HG03520 (cell line): ENCODE measurements around the gene AUTS2.

Experiments used
- ATAC-seq: cut with Tn5 transposase; IDR thresholded peaks from one replicate; pipeline ENCODE4 v1.9.1; 2021; ENCODE audit warnings: mild to moderate bottlenecking, moderate library complexity; ENCODE audit not compliant: unreplicated experiment

AUTS2 gene

GRCh38 chr7:69684369-69685292 lies 86.4 kb downstream of the AUTS2 start:
- ATAC-seq = no peak

DNA sequence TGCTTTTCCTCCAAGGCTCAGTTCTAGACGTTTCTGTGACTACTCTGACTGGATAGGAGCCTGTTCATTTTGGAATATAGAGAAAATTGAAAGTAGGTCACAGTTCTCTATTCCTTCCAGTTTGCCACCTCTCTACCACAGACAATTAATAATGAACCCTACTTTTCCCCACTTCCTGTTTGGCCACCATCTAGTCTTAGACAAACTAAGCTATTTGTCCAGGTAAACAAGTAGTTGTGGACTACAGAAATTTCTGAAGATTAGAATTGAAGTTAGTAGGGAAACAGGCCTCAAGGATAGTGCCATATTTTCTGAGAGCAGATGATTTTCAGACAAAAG lies 87.0 kb downstream of the AUTS2 start:
- ATAC-seq = no peak

- ATAC-seq = no peak
These were observed 88.1 kb downstream of the AUTS2 start for GRCh38 chr7:69686366-69686765.

DNA sequence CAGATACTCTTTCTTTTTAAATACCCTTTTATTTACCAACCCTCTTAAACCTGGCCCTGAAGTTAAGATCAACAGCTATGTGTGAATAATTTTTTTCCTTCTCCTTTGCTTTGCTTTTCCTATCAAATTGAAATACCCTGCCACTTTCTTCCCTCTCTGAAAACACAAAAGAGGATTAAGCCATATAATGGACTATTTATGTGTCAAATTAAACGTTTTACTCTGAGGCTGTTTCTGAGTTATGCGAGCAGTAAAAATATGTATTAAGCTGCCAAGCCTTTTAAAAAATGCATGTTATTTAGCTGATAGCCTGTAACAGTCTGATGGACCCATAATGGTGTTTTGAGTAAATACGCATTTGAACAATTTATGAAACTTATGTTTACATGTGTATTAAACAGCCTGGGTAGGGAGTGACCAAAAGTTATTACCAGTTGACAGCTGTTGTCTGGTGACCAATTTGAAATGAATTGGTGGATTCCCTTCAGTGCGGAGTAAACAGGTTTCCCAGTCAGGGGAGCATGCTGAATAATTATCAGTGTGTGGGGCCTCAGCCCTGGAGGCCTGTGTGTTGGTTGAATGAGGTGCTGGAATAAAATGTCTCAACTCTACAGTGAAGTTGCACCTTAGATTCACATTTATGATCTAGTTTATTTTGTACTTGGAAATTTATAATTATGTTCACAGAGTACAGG lies 89.6 kb downstream of the AUTS2 start:
- ATAC-seq = no peak

GRCh38 chr7:69690329-69690728 lies 92.1 kb downstream of the AUTS2 start:
- no peak for ATAC-seq

DNA sequence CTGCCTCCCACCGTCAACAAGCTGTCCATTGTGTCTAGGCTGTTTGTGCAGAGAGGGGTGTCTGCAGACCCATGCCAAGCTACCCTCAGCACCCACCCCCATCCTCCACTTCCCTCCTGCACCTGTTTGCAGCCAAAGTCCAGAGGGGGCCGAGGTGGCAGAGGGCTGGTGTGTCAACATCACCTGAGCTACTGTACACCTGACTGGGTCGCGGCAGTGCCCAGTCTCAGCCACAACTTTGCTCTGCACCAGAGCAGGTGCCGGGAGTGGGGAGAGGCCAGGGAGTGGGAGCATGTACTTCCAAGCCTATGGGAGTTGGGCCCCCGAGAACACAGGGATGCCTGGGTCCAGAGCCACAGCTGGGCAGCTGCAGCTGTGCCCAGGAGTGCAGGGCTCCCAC lies 93.1 kb downstream of the AUTS2 start:
- no peak for ATAC-seq

- no peak for ATAC-seq
These were observed 93.5 kb downstream of the AUTS2 start for GRCh38 chr7:69691734-69692133.

- ATAC-seq = no peak
These were observed 94.3 kb downstream of the AUTS2 start for GRCh38 chr7:69692611-69693010.

GRCh38 chr7:69693042-69693441 lies 94.8 kb downstream of the AUTS2 start:
- no peak for ATAC-seq

- peak; percentile 57 for ATAC-seq
These were observed 97.8 kb downstream of the AUTS2 start for GRCh38 chr7:69696054-69696591.

DNA sequence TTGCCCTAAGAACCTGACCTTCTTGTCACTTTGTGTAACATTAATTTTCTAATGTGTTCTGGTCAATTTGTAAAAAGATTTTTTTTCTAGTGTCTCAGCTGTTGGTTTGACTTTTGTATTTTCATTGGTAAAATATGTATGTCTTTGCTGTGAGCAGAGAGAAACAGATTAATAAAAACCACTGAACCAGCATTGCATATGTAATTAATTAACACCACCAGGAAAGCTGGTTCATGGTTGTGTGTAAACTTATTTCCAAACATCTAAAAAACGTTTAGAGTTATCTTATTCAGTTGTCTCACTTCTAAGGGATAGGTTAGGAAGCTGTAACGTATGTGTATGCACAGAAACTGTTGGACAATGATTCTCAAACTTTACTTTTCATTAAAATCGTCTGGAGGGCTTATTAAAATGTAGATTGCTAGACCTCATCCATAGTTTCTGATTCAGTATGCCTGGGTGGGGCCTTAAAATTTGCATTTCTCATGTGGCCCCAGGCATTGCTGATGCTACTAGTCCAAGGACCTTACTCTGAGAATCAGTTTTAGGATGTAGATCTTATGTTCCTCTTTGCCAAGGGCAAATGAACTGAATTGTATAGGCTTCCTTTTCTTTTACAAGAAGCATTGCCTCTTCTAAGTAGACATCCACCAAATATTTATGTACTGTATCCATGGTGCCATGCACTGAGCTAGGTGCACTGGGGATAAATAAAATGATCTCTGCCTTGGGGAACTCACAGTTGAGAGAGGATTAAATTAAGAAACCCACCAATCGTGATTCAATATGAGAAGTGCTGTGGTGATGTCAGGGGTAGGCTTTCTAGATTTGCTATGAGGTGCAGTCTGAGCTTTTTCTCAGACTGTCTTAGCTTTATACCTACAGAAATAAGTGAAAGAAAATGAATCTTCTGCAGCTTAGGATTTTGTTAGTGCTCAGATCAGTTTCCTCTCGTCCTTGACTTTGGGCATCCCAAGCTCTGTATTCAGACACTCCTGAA lies 98.7 kb downstream of the AUTS2 start:
- ATAC-seq = no peak

- no peak for ATAC-seq
These were observed 100.0 kb downstream of the AUTS2 start for GRCh38 chr7:69698109-69698825.

- ATAC-seq = no peak
These were observed 101.7 kb downstream of the AUTS2 start for GRCh38 chr7:69699931-69700330.

GRCh38 chr7:69700331-69700730 lies 102.1 kb downstream of the AUTS2 start:
- no peak for ATAC-seq

DNA sequence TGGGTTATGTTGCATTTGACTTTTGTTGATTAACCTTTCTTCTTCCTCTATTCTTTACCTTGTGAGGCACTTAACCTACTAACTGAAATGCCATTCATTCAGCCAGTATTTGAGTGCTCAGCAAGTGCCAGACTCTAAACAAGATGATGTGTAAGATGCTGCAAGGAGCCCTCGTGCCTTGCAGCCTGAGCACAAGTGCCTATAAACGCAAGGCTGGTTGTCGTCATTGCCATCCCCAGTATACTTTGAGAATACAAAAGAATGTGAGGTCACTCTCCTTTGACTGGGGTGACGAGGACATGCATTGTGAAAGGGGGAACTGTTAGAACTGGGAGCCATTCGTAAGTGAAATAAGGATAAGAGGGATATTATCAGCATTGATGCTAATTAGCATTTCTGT lies 103.0 kb downstream of the AUTS2 start:
- no peak for ATAC-seq

GRCh38 chr7:69702357-69702756 lies 104.1 kb downstream of the AUTS2 start:
- no peak for ATAC-seq

GRCh38 chr7:69703099-69703498 lies 104.8 kb downstream of the AUTS2 start:
- ATAC-seq = no peak

DNA sequence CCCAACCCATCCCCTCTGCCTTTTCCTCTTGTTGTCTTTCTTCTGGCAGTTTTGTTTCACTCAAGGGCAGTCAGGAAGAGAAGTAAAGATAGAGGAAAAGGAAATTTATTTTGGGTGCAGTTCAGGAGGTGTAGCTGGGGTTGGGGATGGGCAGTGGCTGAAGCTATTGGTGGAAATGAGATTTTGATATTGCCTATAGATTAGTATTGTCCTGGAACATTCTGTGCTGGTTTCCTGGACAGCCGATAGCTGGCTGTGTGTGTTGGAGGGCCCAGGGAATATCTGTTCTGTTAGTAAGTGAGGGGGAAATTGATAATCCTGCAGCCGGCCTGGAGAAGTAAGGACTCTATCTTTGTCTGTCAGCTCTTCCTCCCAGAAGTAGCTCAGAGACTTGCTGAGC lies 107.8 kb downstream of the AUTS2 start:
- no peak for ATAC-seq

GRCh38 chr7:69708857-69709256 lies 110.6 kb downstream of the AUTS2 start:
- ATAC-seq = no peak

DNA sequence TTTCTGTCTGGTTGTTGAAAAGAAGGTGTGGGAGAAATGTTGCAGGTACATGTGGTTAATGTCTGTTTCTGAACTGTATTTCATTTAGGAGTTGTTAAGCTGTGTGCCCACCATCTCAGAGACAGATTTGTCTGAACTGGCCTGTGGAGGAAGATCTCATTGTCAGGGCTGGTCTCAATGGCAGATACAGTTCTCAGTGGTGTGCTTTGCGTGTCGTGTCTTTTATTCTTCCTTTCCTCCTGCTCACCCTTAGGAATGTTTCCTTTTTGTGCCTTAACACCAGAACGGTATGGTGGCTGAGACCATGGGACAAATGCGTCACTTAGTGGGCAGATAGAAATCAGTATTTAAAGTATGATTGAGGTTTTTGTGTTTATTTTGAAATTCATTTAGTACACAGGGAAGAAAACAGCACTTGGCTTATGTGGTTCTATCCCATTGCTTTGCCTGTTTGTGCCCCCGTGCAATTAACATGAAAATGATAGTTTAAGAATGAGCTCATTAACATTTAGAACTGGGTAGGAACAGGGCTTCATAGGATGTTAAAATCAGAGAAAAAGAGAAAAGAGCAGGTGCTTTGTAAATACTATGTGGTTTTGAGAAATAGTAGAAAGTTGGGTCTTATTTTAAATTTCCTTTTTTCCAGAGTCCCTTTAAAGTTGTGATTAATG lies 112.6 kb downstream of the AUTS2 start:
- no peak for ATAC-seq
